ENCODE data around the gene GSTA2.

DNA sequence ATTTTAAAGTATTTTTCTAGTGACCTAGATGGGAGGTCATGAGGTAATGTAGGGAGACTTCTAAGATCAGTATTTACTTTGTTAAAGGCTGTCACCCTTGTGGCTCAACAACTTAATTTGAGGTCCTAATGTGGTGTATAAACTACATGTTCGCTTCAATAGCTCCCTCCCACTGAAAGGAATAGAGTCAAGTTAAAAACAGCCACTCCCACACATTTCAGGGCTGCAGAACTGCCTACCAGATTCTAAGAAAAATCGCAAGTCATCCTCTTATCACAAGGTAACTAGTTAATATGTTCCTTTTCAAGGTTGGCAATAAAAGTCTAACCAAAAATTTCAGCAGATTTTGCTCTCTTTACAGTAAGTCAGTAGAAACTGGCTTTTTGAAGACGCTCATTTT lies 25.2 kb upstream of the GSTA2 start:
- TF ChIP-seq ZFP62 (CRISPR knock-in tag; IDR thresholded peaks at IDR 0.05), result no peak
- TF ChIP-seq ZSCAN30 (CRISPR knock-in tag; IDR thresholded peaks at IDR 0.05), result no peak
- no peak for TF ChIP-seq SP1 (IDR thresholded peaks at IDR 0.05)
- TF ChIP-seq SP1 (CRISPR knock-in tag; IDR thresholded peaks at IDR 0.05), result no peak
- TF ChIP-seq, protein P1, sequence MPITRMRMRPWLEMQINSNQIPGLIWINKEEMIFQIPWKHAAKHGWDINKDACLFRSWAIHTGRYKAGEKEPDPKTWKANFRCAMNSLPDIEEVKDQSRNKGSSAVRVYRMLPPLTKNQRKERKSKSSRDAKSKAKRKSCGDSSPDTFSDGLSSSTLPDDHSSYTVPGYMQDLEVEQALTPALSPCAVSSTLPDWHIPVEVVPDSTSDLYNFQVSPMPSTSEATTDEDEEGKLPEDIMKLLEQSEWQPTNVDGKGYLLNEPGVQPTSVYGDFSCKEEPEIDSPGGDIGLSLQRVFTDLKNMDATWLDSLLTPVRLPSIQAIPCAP (CRISPR knock-in tag; IDR thresholded peaks at IDR 0.05; ENCODE audit: low read depth), result no peak
